SIG-M5 (cell line): ENCODE measurements around the gene FAM186B.
"Not testable (repeated sequence)": the region's sequence is repeated elsewhere in the genome, so short reads cannot be mapped to it uniquely, and the experiment has no call there.

Experiments
- DNase-seq: peaks from one replicate; lab custom pipeline; 2025; lab: John Stamatoyannopoulos, UW

The FAM186B gene

GRCh38 chr12:49605539-49605938 lies at the start of gene FAM186B:
Gene FAM186B, minus strand, starts transcription at chr12:49605639. Its CDS starts 162 bp downstream, at chr12:49605477.
- not testable (repeated sequence) for DNase-seq

- no peak for DNase-seq
Observed at GRCh38 chr12:49654715-49655114, 49.3 kb upstream of the FAM186B start.

- DNase-seq, result no peak
Observed at GRCh38 chr12:49652921-49653520, 47.6 kb upstream of the FAM186B start.

GRCh38 chr12:49651855-49652254 lies 46.4 kb upstream of the FAM186B start:
- no peak for DNase-seq

- no peak for DNase-seq
Observed at GRCh38 chr12:49649892-49650291, 44.5 kb upstream of the FAM186B start.

- no peak for DNase-seq
Observed at GRCh38 chr12:49649445-49649844, 44.0 kb upstream of the FAM186B start.

GRCh38 chr12:49648712-49649003 lies 43.2 kb upstream of the FAM186B start:
- DNase-seq, result no peak

GRCh38 chr12:49647827-49648711 lies 42.6 kb upstream of the FAM186B start:
- DNase-seq, result no peak

GRCh38 chr12:49646871-49647654 lies 41.6 kb upstream of the FAM186B start:
- DNase-seq, result no peak

GRCh38 chr12:49646331-49646830 lies 40.9 kb upstream of the FAM186B start:
- no peak for DNase-seq

GRCh38 chr12:49645146-49646039 lies 40.0 kb upstream of the FAM186B start:
- DNase-seq, result no peak

- no peak for DNase-seq
Observed at GRCh38 chr12:49644620-49644994, 39.2 kb upstream of the FAM186B start.

GRCh38 chr12:49643961-49644619 lies 38.7 kb upstream of the FAM186B start:
- DNase-seq, result no peak

- no peak for DNase-seq
Observed at GRCh38 chr12:49643135-49643534, 37.7 kb upstream of the FAM186B start.

GRCh38 chr12:49642370-49642802 lies 36.9 kb upstream of the FAM186B start:
- DNase-seq, result no peak

- DNase-seq, result no peak
Observed at GRCh38 chr12:49641748-49642369, 36.4 kb upstream of the FAM186B start.

GRCh38 chr12:49636979-49637755 lies 31.7 kb upstream of the FAM186B start:
- no peak for DNase-seq

GRCh38 chr12:49636574-49636973 lies 31.1 kb upstream of the FAM186B start:
- no peak for DNase-seq

- DNase-seq, result no peak
Observed at GRCh38 chr12:49635656-49636055, 30.2 kb upstream of the FAM186B start.

- DNase-seq, result no peak
Observed at GRCh38 chr12:49635036-49635435, 29.6 kb upstream of the FAM186B start.
